ENCODE data around the gene RCN1.

GRCh38 chr11:32082346-32082986 is 8.4 kb upstream of the RCN1 start:
- no peak for TF ChIP-seq CTCF (IDR thresholded peaks at IDR 0.05; ENCODE audit: low read depth, low read length)
- no peak for TF ChIP-seq EZH2phosphoT487 (IDR thresholded peaks at IDR 0.05; ENCODE audit: low read depth)

Data from OCI-LY3 (cell line).